SK-N-SH treated with all-trans-retinoic acid at 6 μM for 48 hours (cell line): ENCODE measurements around the gene ZNF506.

ENCODE experiments used
- ATAC-seq: fragments of 200-7000 bp; cut with Tn5 transposase; 3 replicates; pipeline ENCODE4 v1.9.1; 2020; ENCODE audit warnings: mild to moderate bottlenecking, moderate library complexity
- ARNTL ChIP-seq: fragments of 450-650 bp; formaldehyde crosslinking; IDR thresholded peaks from 2 replicates; pipeline ENCODE4 v1.5.0; 2020; ENCODE audit warnings: low read depth, mild to moderate bottlenecking, moderate library complexity, borderline replicate concordance
- BACH2 ChIP-seq: fragments of 250-450 bp; sonication (Bioruptor Pico); IDR thresholded peaks from 2 replicates; pipeline ENCODE4 v1.9.0; 2021; ENCODE audit warnings: mild to moderate bottlenecking, borderline replicate concordance
- CREB5 ChIP-seq: fragments of 250-450 bp; sonication (Bioruptor Pico); IDR thresholded peaks from 2 replicates; pipeline ENCODE4 v1.5.1; 2020; ENCODE audit warnings: low read depth, mild to moderate bottlenecking, moderate library complexity
- CSDC2 ChIP-seq: fragments of 250-450 bp; sonication (Bioruptor Pico); IDR thresholded peaks from 2 replicates; pipeline ENCODE4 v1.5.0; 2020; ENCODE audit warnings: mild to moderate bottlenecking, moderate library complexity
- CSRNP3 ChIP-seq: fragments of 250-450 bp; sonication (Bioruptor Pico); IDR thresholded peaks from 2 replicates; pipeline ENCODE4 v1.5.1; 2021; ENCODE audit warnings: mild to moderate bottlenecking, moderate library complexity
- ESRRG ChIP-seq: fragments of 250-450 bp; sonication (Bioruptor Pico); IDR thresholded peaks from 2 replicates; pipeline ENCODE4 v1.6.1; 2021; ENCODE audit warnings: mild to moderate bottlenecking
- GLIS3 ChIP-seq: fragments of 250-450 bp; sonication (Bioruptor Pico); IDR thresholded peaks from 2 replicates; pipeline ENCODE4 v1.5.0; 2020; ENCODE audit warnings: mild to moderate bottlenecking, moderate library complexity
- ISL1 ChIP-seq: fragments of 250-450 bp; sonication (Bioruptor Pico); IDR thresholded peaks from 2 replicates; pipeline ENCODE4 v2.1.2; 2022; ENCODE audit warnings: mild to moderate bottlenecking, moderate library complexity
- OSR1 ChIP-seq: fragments of 250-450 bp; sonication (Bioruptor Pico); IDR thresholded peaks from 2 replicates; pipeline ENCODE4 v1.8.0; 2022; ENCODE audit warnings: moderate library complexity, mild to moderate bottlenecking, inconsistent platforms
- PATZ1 ChIP-seq: fragments of 250-450 bp; sonication (Bioruptor Pico); IDR thresholded peaks from 2 replicates; pipeline ENCODE4 v1.8.0; 2020; ENCODE audit warnings: mild to moderate bottlenecking, moderate library complexity, borderline replicate concordance
- RARB ChIP-seq: fragments of 250-450 bp; sonication (Bioruptor Pico); IDR thresholded peaks from 2 replicates; pipeline ENCODE4 v1.8.0; 2021; ENCODE audit warnings: mild to moderate bottlenecking, moderate library complexity
- SNAI2 ChIP-seq: fragments of 250-450 bp; sonication (Bioruptor Pico); IDR thresholded peaks from 2 replicates; pipeline ENCODE4 v1.5.0; 2020; ENCODE audit warnings: mild to moderate bottlenecking, moderate library complexity
- TCF4 ChIP-seq: fragments of 250-450 bp; sonication (Bioruptor Pico); IDR thresholded peaks from 2 replicates; pipeline ENCODE4 v1.8.0; 2021; ENCODE audit warnings: mild to moderate bottlenecking, moderate library complexity, borderline replicate concordance
- TOX ChIP-seq: fragments of 250-450 bp; sonication (Bioruptor Pico); IDR thresholded peaks from 2 replicates; pipeline ENCODE4 v1.8.0; 2021; ENCODE audit warnings: mild to moderate bottlenecking, moderate library complexity, borderline replicate concordance
- ZC3H10 ChIP-seq: fragments of 250-450 bp; sonication (Bioruptor Pico); IDR thresholded peaks from 2 replicates; pipeline ENCODE4 v1.5.1; 2021; ENCODE audit warnings: mild to moderate bottlenecking, moderate library complexity
- ZFP3 ChIP-seq: fragments of 250-450 bp; sonication (Bioruptor Pico); IDR thresholded peaks from 2 replicates; pipeline ENCODE4 v1.5.0; 2020; ENCODE audit warnings: mild to moderate bottlenecking, moderate library complexity
- ZFP30 ChIP-seq: fragments of 450-650 bp; formaldehyde crosslinking; IDR thresholded peaks from 2 replicates; pipeline ENCODE4 v1.5.0; 2022; ENCODE audit warnings: mild to moderate bottlenecking, moderate library complexity
- ZNF70 ChIP-seq: fragments of 450-650 bp; formaldehyde crosslinking; IDR thresholded peaks from 2 replicates; pipeline ENCODE4 v1.5.0; 2020; ENCODE audit warnings: mild to moderate bottlenecking, moderate library complexity
- ZNF8 ChIP-seq: fragments of 450-650 bp; formaldehyde crosslinking; IDR thresholded peaks from 2 replicates; pipeline ENCODE4 v1.5.0; 2020; ENCODE audit warnings: mild to moderate bottlenecking, moderate library complexity
- TF ChIP-seq, protein P1 (sequence below): fragments of 250-450 bp; sonication (Bioruptor Pico); IDR thresholded peaks from 2 replicates; pipeline ENCODE4 v1.8.0; 2021; ENCODE audit warnings: low read depth, mild to moderate bottlenecking, moderate library complexity, borderline replicate concordance
- TF ChIP-seq, protein P2 (sequence below): fragments of 250-450 bp; sonication (Bioruptor Pico); IDR thresholded peaks from 2 replicates; pipeline ENCODE4 v1.5.0; 2020; ENCODE audit warnings: mild to moderate bottlenecking, moderate library complexity

ZNF506 gene

DNA sequence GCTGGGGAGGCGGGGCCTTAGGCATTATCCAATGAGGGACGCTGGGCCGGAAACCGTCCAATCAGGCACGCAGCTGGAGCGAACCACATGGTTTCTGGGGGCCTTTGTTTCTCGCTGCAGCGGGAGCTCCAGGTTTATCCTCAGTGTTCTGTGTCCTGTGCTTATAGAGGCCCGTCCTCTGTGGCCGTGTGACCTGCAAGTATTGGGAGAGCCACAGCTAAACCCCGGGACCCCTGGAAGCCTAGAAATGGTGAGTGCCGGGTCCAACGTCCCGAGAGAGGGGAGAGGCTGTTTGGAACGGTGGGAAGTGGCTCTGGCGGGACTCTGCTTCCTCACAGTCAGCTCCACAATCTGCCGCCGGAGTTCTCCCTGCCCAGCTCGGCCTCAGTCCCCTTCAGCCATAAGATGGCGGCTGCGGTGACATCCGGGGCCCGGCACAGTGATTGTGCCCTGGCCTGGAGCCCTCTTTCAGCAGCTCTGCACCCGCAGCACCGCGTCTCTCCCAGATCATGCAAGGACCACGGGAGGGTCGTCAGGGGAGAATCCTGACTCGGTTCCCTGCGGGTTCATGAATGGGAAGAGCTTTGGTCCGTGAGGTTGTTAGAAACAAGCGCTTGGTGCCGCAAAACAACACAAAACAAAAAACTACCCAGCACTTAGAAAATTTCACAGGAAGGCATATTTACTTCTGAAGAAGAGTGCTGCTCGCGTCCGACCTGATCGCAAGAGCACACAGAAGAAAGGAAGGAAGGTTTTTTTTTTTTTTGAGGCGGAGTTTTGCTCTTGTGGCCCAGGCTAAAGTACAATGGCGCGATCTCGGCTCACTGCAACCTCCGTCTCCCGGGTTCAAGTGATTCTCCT lies 44.4 kb upstream of the ZNF506 start, which contains the start of gene ZNF253:
Gene ZNF253, plus strand, starts transcription at position 133 of the 861 bp plus-strand sequence. Its CDS starts 115 bp downstream, at position 248.
- TF ChIP-seq, protein P1, sequence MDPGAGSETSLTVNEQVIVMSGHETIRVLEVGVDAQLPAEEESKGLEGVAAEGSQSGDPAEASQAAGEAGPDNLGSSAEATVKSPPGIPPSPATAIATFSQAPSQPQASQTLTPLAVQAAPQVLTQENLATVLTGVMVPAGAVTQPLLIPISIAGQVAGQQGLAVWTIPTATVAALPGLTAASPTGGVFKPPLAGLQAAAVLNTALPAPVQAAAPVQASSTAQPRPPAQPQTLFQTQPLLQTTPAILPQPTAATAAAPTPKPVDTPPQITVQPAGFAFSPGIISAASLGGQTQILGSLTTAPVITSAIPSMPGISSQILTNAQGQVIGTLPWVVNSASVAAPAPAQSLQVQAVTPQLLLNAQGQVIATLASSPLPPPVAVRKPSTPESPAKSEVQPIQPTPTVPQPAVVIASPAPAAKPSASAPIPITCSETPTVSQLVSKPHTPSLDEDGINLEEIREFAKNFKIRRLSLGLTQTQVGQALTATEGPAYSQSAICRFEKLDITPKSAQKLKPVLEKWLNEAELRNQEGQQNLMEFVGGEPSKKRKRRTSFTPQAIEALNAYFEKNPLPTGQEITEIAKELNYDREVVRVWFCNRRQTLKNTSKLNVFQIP (CRISPR knock-in tag) = no peak
- TF ChIP-seq RARB (no peak), TCF4 (CRISPR knock-in tag) (no peak), ISL1 (no peak), GLIS3 (CRISPR knock-in tag) (no peak)
- TF ChIP-seq, all 23 proteins: peak for 0
- ATAC-seq = peak; percentile 99

DNA sequence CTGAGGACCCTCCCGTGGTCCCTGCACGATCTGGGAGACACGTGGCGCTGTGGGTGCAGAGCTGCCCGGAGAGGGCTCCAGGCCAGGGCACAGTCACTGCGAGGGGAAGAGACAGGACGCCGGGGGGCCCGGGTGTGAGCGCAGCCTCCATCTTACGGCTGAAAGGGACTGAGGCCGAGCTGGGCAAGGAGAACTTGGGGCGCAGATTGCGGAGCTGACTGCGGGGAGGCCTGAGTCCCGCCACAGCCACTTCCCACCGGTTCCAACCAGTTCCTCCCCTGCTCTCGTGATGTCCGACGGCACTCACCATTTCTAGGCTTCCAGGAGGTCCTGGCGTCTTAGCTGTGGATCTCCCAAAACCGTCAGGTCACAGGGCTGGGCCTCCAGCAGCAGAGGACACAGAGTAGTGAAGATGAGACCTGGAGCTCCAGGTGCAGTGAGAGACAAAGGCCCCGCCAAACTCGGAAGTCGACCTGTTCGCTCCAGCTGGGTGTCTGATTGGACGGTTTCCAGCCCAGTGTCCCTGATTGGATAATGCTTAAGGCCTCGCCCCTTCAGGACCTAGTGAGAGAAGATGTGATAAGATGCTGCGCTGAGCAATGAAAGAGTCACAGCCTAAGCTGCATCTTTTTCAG lies 39.3 kb upstream of the ZNF506 start:
- no peak for ATAC-seq
- TF ChIP-seq TOX (CRISPR knock-in tag) (no peak), ARNTL (CRISPR knock-in tag) (no peak), GLIS3 (CRISPR knock-in tag) (no peak), SNAI2 (CRISPR knock-in tag) (no peak), ZFP3 (CRISPR knock-in tag) (no peak), ZC3H10 (CRISPR knock-in tag) (no peak), ZNF8 (CRISPR knock-in tag) (no peak), CSRNP3 (CRISPR knock-in tag) (no peak), TCF4 (CRISPR knock-in tag) (no peak), BACH2 (CRISPR knock-in tag) (no peak), CSDC2 (no peak), ESRRG (no peak), ZNF70 (CRISPR knock-in tag) (no peak), RARB (no peak), PATZ1 (CRISPR knock-in tag) (no peak), CREB5 (CRISPR knock-in tag) (no peak), OSR1 (CRISPR knock-in tag) (no peak), ZFP30 (no peak), ISL1 (no peak)
- TF ChIP-seq, protein P2, sequence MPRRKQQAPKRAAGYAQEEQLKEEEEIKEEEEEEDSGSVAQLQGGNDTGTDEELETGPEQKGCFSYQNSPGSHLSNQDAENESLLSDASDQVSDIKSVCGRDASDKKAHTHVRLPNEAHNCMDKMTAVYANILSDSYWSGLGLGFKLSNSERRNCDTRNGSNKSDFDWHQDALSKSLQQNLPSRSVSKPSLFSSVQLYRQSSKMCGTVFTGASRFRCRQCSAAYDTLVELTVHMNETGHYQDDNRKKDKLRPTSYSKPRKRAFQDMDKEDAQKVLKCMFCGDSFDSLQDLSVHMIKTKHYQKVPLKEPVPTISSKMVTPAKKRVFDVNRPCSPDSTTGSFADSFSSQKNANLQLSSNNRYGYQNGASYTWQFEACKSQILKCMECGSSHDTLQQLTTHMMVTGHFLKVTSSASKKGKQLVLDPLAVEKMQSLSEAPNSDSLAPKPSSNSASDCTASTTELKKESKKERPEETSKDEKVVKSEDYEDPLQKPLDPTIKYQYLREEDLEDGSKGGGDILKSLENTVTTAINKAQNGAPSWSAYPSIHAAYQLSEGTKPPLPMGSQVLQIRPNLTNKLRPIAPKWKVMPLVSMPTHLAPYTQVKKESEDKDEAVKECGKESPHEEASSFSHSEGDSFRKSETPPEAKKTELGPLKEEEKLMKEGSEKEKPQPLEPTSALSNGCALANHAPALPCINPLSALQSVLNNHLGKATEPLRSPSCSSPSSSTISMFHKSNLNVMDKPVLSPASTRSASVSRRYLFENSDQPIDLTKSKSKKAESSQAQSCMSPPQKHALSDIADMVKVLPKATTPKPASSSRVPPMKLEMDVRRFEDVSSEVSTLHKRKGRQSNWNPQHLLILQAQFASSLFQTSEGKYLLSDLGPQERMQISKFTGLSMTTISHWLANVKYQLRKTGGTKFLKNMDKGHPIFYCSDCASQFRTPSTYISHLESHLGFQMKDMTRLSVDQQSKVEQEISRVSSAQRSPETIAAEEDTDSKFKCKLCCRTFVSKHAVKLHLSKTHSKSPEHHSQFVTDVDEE (CRISPR knock-in tag) = no peak
